HEK293 (cell line): ENCODE results near the gene MYO18B.
"Not testable (repeated sequence)": the region's sequence is repeated elsewhere in the genome, so short reads cannot be mapped to it uniquely, and the experiment has no call there.

Experiments
- CTCF ChIA-PET: fragments of 350-600 bp; formaldehyde crosslinking; extraction: SDS; loops from one replicate; lab custom pipeline; 2021; ENCODE audit warnings: antibody characterized with exemption; lab: Yijun Ruan, JAX
- POLR2A ChIA-PET: fragments of 300-600 bp; formaldehyde crosslinking; extraction: SDS; loops from one replicate; lab custom pipeline; 2020; ENCODE audit warnings: antibody characterized with exemption, inconsistent platforms; lab: Yijun Ruan, JAX
- H3K27ac ChIP-seq: fragments of 200-500 bp; sonication (Bioruptor generic); 2 replicates; pipeline ENCODE4 v1.5.1; 2014; ENCODE audit warnings: low read depth, low read length, control low read depth, inconsistent platforms; ENCODE audit errors: extremely low read depth
- H3K36me3 ChIP-seq, 2 experiments: fragments of 200-500 bp in 1 of 2; sonication (Bioruptor generic) in 1 of 2; 1 replicate in 1 of 2; 2 replicates in 1 of 2; pipeline ENCODE4 v1.5.1; 2014 to 2017; ENCODE audit warnings: inconsistent platforms in 2 of 2, low read length in 2 of 2; ENCODE audit not compliant: control insufficient read depth in 2 of 2, insufficient read depth in 1 of 2
- H3K4me1 ChIP-seq: fragments of 200-500 bp; sonication (Bioruptor generic); 2 replicates; pipeline ENCODE4 v1.5.1; 2014; ENCODE audit warnings: mild to moderate bottlenecking, low read length, inconsistent platforms; ENCODE audit not compliant: control insufficient read depth, insufficient read depth
- H3K4me3 ChIP-seq: 2 replicates; pipeline ENCODE4 v1.5.1; 2011; ENCODE audit warnings: low read depth, mild to moderate bottlenecking, control low read depth, low read length, moderate library complexity
- H3K9me3 ChIP-seq: fragments of 200-500 bp; sonication (Bioruptor generic); 2 replicates; pipeline ENCODE4 v1.5.1; 2014; ENCODE audit warnings: low read depth, low read length, inconsistent platforms; ENCODE audit not compliant: control insufficient read depth, insufficient read depth
- INSM2 ChIP-seq: fragments of 450-650 bp; formaldehyde crosslinking; IDR thresholded peaks from 2 replicates; pipeline ENCODE4 v1.5.1; 2016; ENCODE audit warnings: missing biosample characterization, missing genetic modification characterization
- MZF1 ChIP-seq: fragments of 450-650 bp; formaldehyde crosslinking; IDR thresholded peaks from 2 replicates; pipeline ENCODE4 v1.5.1; 2017; ENCODE audit warnings: missing biosample characterization, missing genetic modification characterization, borderline replicate concordance
- PRDM2 ChIP-seq: fragments of 450-650 bp; formaldehyde crosslinking; IDR thresholded peaks from 2 replicates; pipeline ENCODE4 v1.5.1; 2016; ENCODE audit warnings: missing biosample characterization, missing genetic modification characterization, borderline replicate concordance
- YY1 ChIP-seq: fragments of 450-650 bp; formaldehyde crosslinking; IDR thresholded peaks from 2 replicates; pipeline ENCODE4 v1.5.1; 2018; ENCODE audit warnings: missing biosample characterization, missing genetic modification characterization
- ZBTB6 ChIP-seq: fragments of 450-650 bp; formaldehyde crosslinking; IDR thresholded peaks from 2 replicates; pipeline ENCODE4 v1.5.1; 2017; ENCODE audit warnings: missing biosample characterization, missing genetic modification characterization
- ZFP3 ChIP-seq: fragments of 450-650 bp; formaldehyde crosslinking; IDR thresholded peaks from 2 replicates; pipeline ENCODE4 v1.5.1; 2016; ENCODE audit warnings: low read depth, missing biosample characterization, missing genetic modification characterization
- ZFP69B ChIP-seq: fragments of 450-650 bp; formaldehyde crosslinking; IDR thresholded peaks from 2 replicates; pipeline ENCODE4 v1.5.1; 2016; ENCODE audit warnings: missing biosample characterization, missing genetic modification characterization
- ZNF10 ChIP-seq: fragments of 450-650 bp; formaldehyde crosslinking; IDR thresholded peaks from 2 replicates; pipeline ENCODE4 v1.5.1; 2017; ENCODE audit warnings: missing biosample characterization, missing genetic modification characterization
- ZNF121 ChIP-seq: fragments of 450-650 bp; formaldehyde crosslinking; IDR thresholded peaks from 2 replicates; pipeline ENCODE4 v1.5.1; 2016; ENCODE audit warnings: missing biosample characterization, missing genetic modification characterization
- ZNF140 ChIP-seq: fragments of 450-650 bp; formaldehyde crosslinking; IDR thresholded peaks from 2 replicates; pipeline ENCODE4 v1.5.1; 2016; ENCODE audit warnings: missing biosample characterization, missing genetic modification characterization
- ZNF157 ChIP-seq: fragments of 450-650 bp; formaldehyde crosslinking; IDR thresholded peaks from 2 replicates; pipeline ENCODE4 v1.5.1; 2016; ENCODE audit warnings: missing biosample characterization, missing genetic modification characterization
- ZNF211 ChIP-seq: fragments of 450-650 bp; formaldehyde crosslinking; IDR thresholded peaks from 2 replicates; pipeline ENCODE4 v1.5.1; 2016; ENCODE audit warnings: low read depth, missing biosample characterization, missing genetic modification characterization
- ZNF324 ChIP-seq: fragments of 450-650 bp; formaldehyde crosslinking; IDR thresholded peaks from 2 replicates; pipeline ENCODE4 v1.5.1; 2016; ENCODE audit warnings: missing biosample characterization, missing genetic modification characterization
- ZNF501 ChIP-seq: fragments of 450-650 bp; formaldehyde crosslinking; IDR thresholded peaks from 2 replicates; pipeline ENCODE4 v1.5.1; 2016; ENCODE audit warnings: missing biosample characterization, missing genetic modification characterization
- ZNF558 ChIP-seq: fragments of 450-650 bp; formaldehyde crosslinking; IDR thresholded peaks from 2 replicates; pipeline ENCODE4 v1.5.1; 2016; ENCODE audit warnings: missing biosample characterization, missing genetic modification characterization
- ZNF560 ChIP-seq: fragments of 450-650 bp; formaldehyde crosslinking; IDR thresholded peaks from 2 replicates; pipeline ENCODE4 v1.5.1; 2017; ENCODE audit warnings: missing biosample characterization, missing genetic modification characterization, borderline replicate concordance
- ZNF623 ChIP-seq: fragments of 450-650 bp; formaldehyde crosslinking; IDR thresholded peaks from 2 replicates; pipeline ENCODE4 v1.5.1; 2016; ENCODE audit warnings: missing biosample characterization, missing genetic modification characterization
- ZNF629 ChIP-seq: fragments of 450-650 bp; formaldehyde crosslinking; IDR thresholded peaks from 2 replicates; pipeline ENCODE4 v1.5.1; 2017; ENCODE audit warnings: missing biosample characterization, missing genetic modification characterization
- ZNF645 ChIP-seq: fragments of 450-650 bp; formaldehyde crosslinking; IDR thresholded peaks from 2 replicates; pipeline ENCODE4; 2016; ENCODE audit warnings: missing biosample characterization, missing genetic modification characterization
- ZNF785 ChIP-seq: fragments of 450-650 bp; formaldehyde crosslinking; IDR thresholded peaks from 2 replicates; pipeline ENCODE4 v1.5.1; 2016; ENCODE audit warnings: missing biosample characterization, missing genetic modification characterization
- ZSCAN4 ChIP-seq: fragments of 450-650 bp; formaldehyde crosslinking; IDR thresholded peaks from 2 replicates; pipeline ENCODE4 v1.5.1; 2017; ENCODE audit warnings: missing biosample characterization, missing genetic modification characterization

Gene MYO18B

GRCh38 chr22:25972397-25972796 lies 230.4 kb downstream of the MYO18B start (continued):
- TF ChIP-seq PRDM2 (tag by site-specific recombination), result no peak

- Histone ChIP-seq H3K36me3 (no peaks in the 10 kb centered on the region), H3K4me3 (no peak overlapping the region), H3K4me1 (no peaks in the 10 kb centered on the region; the same call in 1 of the 2 replicates), H3K27ac (no peak overlapping the region), H3K9me3 (no peaks in the 10 kb centered on the region)
- TF ChIP-seq INSM2 (tag by site-specific recombination) (no peak), ZNF645 (tag by site-specific recombination) (no peak), ZNF501 (tag by site-specific recombination) (no peak), ZNF558 (tag by site-specific recombination) (no peak), ZSCAN4 (no peak)
- ChIA-PET POLR2A (no interaction called here), CTCF (no interaction called here)
Measured at GRCh38 chr22:25976356-25976755, 234.4 kb downstream of the MYO18B start.

GRCh38 chr22:25979968-25980367 lies 238.0 kb downstream of the MYO18B start:
- no peaks in the 10 kb centered on the region; the same call in 1 of the 2 replicates for H3K4me1 ChIP-seq
- H3K36me3 ChIP-seq, result no peaks in the 10 kb centered on the region
- TF ChIP-seq ZNF785 (no peak), YY1 (tag by site-specific recombination) (no peak), ZNF629 (no peak), ZNF324 (tag by site-specific recombination) (no peak), ZNF10 (no peak), ZNF121 (tag by site-specific recombination) (no peak), ZNF157 (tag by site-specific recombination) (no peak), ZNF211 (tag by site-specific recombination) (no peak), ZFP69B (no peak), ZNF623 (tag by site-specific recombination) (no peak), ZFP3 (no peak), ZNF560 (tag by site-specific recombination) (no peak), MZF1 (no peak), ZNF140 (tag by site-specific recombination) (no peak), ZBTB6 (tag by site-specific recombination) (no peak)
- CTCF ChIA-PET, result interaction anchor here (0.6 kb wide), 1 partner anchor 135 kb away, joined by 3 read pairs; no protein-coding TSS in a partner anchor
- no peaks in the 10 kb centered on the region for H3K9me3 ChIP-seq
- POLR2A ChIA-PET, result no interaction called here
- no peak overlapping the region for H3K27ac ChIP-seq
- H3K4me3 ChIP-seq, result no peak overlapping the region

- H3K4me1 ChIP-seq, POLR2A ChIA-PET, H3K27ac ChIP-seq, H3K9me3 ChIP-seq, H3K4me3 ChIP-seq, H3K36me3 ChIP-seq, CTCF ChIA-PET: not testable (repeated sequence)
Measured at GRCh38 chr22:25984911-25985310, 242.9 kb downstream of the MYO18B start.
